Stimulated activated CD4-positive, alpha-beta T cell treated with anti-CD3 and anti-CD28 coated beads, Interleukin-12 subunit alpha, Interleukin-12 subunit beta, amount 100 ng/mL, for 4 hours (primary cell): ENCODE data around the gene KRTDAP.

Experiments used
- DNase-seq: peaks from one replicate; pipeline ENCODE4 v3.0.0-alpha.2; 2020

KRTDAP gene, protein sequence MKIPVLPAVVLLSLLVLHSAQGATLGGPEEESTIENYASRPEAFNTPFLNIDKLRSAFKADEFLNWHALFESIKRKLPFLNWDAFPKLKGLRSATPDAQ

DNA sequence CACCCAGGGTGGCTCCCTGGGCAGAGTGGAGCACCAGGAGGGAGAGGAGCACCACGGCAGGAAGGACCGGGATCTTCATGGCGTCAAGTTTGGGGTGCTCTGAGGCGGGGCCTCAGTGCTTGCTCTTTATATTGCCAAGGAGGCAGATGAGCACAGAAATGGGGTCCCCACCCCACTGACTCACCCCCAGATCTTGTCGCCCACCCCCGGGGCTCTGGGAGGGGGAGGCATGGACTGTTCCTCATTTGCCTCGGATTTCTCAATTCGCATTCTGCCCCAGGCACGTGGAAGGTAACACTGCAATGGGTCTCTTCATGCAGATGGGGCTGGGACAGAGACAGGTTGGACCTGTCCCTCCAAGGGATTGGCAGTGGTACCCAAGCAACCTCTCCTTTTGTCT is at the start of gene KRTDAP:
Gene KRTDAP (minus strand): TSS at position 101 of the 400 bp plus-strand sequence. CDS start 22 bp downstream, at position 79.
- DNase-seq, result no peak

DNA sequence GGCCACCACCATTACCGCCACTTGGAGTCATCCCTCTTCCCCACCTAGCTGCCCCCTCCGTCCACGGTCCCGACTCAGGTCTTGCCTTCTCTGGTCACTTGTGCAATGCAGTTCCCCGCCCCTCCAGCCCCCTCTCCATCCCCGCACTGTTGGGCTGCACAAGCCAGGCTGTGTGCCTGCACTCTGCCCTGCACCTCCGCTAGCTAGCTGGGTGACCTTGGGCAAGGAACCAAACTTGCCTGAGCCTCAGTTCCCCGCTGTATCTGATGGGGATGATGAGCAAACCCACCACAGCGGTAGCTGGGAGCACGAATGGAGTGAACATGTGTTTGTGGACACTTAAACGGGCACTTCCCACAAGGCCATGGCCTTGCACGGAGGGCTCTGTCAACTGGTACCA is 49.6 kb upstream of the KRTDAP start:
- DNase-seq, result no peak

DNA sequence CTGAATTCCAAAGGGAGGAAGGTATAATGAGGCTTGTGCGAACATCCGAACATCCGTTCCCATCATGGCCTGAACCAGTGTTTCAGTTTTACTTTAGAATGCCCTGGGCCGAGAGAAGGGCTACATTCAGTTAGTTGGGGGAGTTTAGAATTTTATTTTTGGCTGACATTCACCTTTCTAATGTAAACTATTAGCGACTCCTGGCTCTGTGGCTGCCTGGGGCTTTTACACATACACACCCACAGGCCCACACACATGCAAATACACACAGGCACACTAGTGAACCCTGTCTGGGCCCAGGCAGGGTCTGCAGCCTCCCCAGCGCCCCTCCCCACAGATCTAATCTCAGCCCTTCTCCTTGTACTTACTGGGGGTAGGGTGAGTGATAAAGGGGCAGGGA is 49.0 kb upstream of the KRTDAP start:
- no peak for DNase-seq

DNA sequence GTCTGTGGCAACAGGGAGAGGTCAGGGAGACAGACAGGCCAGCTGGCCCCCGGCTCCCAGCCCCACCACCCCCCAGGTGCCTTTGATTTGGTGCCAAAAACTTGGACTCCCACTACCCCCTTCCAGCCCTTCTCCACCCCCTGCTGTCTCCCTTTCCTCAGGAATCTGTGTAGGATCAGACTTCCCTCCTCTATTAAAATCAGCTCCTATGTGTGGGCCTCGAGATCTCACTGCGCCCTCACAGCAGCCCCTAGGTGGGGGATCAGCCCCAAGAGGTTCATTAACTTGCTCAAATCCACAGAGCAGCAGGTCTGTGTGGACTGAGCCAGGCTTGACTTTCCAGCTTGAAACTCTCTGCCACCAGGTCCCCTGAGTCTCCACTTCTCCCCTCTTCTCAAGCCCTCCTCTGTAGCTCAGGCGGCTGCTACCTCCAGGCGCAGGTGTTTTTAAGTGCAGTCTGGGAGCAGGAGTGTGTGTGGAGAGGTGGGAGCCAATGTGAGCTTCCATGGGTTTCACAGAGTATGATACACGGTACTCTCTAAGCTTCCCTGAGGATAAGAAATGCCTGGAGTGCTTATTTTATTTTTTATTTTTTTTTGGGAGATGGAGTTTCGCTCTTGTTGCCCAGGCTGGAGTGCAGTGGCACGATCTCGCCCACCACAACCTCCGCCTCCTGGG is 44.7 kb upstream of the KRTDAP start:
- DNase-seq, result no peak

DNA sequence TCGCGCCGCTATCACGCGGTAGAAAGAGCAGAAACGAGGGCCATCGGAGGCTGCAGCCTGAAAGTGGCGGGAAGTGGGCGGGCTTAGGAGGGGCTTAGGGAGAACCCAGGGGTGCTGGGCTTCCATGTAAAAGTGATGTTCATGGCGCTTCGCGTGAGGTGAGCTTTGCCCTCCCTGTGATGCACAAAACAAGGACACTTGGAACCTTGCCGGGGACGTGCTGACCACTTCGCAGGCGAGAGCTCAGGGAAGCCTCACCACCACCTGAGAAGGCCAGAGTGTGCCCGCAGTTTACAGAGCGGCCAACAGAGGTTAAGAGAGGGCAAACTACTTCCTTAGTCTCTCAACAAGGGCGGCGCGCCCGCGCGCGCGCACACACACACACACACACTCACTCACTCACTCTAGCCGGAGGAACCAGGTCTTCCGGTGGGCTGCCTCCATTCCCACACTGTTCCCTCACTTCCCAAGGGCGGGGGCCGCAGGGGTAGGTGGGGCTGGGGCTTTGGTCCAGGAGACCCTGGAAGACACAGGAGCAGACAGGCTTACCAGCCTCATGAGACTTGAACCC is 43.6 kb upstream of the KRTDAP start:
- no peak for DNase-seq

DNA sequence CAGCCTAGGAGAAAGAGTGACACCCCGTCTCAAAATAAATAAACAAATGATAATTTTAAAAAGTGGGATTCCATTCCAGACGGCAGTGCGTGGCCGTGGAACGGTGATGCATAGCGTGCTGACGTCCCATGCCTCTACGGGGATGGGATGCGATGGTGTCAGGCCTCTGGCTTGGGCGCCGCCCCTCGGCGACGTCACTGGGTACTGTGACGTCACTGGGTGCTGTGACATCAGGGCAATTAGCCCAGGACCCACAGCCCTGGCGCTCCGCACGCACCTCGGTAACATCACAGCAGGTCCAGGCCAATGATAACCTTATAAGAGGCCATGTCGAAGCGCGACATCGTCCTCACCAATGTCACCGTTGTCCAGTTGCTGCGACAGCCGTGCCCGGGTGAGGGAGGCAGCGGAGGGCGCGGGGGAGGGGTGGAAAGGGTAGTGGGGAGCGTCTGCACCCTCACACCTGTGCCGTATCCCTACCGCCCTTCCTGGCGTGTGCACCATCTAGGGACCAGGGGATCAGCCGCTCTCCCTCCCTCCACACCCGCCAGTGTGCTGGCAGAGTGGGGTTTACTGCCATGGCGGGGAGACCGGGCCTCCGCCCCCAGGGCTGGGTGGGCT is 43.0 kb upstream of the KRTDAP start, which contains the start of gene GAPDHS:
Gene GAPDHS (plus strand): TSS at position 256 of the 621 bp plus-strand sequence. CDS start 72 bp downstream, at position 328.
- no peak for DNase-seq

DNA sequence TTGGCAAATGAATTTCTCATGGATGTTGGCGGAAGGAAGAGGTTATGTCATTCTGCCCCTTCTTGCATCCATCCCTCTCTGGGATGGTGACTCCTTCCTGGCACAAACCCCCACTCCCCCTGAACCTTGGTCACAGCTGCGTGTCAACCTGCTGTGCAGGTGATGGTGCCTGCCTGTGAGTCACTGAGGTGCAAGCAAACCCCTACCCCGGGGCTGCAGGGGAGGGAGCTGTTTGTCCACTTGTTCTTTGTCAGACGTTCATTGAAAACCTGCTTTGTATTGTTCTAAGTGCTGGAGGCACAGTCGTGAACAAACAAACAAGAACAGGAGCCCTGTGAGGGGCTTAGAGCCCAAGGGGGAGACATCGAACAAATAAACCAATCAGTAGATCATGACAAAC is 41.0 kb upstream of the KRTDAP start:
- no peak for DNase-seq

DNA sequence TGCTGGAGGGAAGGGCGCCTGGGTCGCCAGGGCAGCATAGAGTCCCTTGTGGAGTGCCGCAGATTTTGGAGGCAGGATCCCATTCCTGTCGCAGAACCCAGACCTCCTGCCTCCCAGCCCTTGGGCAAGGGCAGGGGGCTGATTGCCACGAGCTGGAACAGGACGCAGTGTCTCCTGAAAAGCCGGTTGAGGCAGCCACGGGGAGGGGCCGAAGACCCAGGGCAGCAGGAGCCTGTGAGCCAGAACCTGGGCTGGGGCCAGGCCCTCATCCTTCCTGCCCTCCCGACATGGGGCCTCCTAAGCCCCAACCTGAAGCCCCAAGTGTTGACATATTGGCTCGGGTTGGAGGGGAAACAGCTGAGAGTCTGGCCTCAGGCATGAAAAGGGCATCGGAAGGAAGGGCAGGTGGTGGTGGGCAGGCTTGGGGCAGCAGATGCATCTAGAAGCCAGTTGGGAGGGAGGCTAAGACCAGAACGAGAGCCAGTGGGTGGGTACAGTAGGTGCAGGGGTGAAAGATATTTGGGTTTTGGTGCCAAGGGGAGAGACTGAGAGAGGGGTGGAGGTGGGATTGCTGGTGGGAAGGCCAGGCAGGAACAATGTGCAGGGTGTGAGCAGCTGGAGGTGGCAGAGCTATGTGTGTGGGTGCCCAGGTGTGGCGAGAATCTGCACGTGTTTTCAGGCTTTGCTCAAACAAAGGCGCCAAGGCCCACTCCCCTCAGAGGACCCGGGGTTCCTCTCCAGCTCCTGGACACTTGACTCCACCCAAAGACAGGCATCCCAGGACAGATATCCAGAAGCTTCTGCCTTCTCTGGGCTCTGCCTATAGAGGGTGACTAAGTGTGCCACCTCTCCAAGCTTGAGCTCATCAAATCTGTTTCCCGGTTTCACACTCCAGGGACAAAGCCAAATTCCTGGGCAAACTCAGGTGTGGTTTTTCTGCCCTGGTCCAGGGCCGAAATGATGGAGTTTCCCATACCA is 39.3 kb upstream of the KRTDAP start:
- no peak for DNase-seq

DNA sequence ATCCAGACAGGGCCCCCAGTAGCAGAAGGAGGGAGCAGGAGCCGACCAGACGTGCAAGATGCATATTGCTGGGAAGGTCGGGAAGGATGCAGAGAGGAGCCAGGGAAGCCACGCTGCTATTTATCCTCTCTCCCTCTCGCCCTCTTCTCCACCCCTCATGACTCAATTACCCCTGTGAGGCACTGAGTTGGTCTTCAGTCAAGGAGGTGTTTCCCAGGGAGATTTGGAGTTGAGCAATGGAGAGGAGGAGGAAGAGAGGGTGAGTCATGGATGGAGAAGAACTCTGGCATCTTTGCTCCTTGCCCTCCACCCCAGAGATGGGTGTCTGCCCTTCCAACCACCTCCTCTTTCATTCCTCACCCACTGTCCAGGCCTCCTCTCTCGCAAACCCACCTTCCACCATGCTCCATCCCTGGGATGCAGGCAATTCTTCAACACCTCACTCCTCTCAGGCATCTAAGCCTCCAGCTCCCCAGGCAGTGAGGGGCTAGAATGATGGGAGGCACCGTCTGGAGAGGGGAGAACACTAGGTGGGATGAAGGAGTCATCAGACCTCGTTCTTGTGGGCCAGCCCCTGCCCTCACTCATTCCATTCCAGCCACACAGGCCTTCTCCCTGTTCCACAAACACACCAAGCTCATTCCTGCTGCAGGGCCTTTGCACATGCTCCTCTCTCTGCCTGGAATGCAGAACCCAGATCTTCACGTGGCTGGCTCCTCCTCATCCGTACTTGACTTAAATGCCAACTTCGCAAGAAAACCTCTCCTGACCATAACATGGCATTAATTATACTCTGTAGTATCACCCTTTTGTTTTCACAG is 38.2 kb upstream of the KRTDAP start, which contains the start of gene SBSN:
Gene SBSN (minus strand): TSS at position 94 of the 821 bp plus-strand sequence. CDS start 30 bp downstream, at position 64.
- no peak for DNase-seq

DNA sequence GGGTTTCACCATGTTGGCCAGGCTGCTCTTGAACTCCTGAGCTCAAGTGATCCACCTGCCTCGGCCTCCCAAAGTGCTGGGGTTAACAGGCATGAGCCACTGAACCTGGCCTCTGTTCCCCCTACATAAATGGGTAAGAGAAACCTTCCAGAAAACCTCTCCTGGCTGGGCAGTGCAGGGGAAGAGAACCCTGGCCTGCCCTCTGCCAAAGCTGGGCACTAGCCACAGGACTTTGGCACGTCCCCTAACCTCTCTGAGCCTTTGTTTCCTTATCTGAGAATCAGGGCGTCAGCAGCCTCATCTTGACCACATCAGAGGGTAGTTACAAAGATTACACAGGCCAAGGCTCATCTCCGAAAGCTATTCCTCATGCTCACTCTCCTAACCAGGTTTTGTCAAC is 35.6 kb upstream of the KRTDAP start:
- DNase-seq, result no peak

DNA sequence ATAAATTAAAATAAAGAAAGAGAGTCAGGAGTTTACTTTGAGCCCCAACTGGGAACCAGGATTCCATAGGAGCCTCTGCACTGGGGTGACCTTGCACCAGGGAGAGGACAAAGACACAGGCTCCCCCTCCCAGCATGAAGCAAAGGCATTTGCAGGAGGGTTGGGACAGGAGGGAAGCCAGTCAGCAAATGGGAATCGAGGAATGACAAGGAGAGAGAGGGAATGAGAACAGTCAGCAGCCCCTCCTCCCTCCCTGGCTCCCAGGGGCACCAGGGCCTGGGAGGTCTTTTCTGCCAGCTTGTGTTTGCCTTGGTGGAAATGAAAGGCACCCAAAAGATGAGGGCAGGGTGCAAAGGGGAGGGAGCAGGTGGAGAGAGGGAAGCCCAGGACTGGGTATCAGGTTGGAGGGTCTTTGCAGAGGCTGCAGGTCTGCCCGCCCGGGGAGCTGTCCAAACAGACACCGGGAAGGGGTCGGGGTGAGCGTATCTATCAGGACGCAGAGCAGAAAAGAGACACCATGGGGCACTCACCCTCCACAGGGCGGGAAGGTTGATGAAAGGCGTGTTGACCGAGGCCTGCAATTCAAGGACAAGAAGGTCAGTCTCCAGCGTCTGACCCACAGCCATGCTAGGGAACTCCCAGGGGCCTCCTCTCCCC is 34.0 kb upstream of the KRTDAP start:
- no peak for DNase-seq

DNA sequence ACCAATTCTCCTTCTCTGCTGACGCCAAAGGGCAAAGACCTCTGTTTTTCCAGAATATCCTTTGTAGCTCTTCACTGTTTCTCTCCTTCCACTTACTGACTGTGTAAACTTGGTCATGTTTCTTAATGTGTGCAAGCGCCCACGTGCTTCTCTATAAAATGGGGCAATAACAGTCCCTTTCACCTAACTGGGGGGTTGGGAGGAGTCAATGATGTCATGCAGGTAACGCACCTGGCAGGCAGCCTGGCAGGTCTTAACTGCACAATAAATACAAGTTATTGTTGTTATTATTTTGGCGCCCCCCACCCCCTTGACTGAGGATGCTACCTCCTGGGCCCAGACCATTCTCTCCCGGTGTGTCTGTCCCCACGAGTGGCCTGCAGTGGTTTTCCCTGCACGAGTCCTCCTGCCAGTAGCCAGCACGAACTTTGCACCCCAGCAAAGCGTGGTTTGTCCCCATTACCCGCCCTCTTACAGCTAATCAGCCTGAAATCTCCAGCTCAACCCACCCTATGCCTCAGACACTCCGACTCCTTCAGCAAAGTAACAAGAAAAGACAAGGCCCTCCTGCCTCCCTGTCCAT is 32.6 kb upstream of the KRTDAP start:
- no peak for DNase-seq

DNA sequence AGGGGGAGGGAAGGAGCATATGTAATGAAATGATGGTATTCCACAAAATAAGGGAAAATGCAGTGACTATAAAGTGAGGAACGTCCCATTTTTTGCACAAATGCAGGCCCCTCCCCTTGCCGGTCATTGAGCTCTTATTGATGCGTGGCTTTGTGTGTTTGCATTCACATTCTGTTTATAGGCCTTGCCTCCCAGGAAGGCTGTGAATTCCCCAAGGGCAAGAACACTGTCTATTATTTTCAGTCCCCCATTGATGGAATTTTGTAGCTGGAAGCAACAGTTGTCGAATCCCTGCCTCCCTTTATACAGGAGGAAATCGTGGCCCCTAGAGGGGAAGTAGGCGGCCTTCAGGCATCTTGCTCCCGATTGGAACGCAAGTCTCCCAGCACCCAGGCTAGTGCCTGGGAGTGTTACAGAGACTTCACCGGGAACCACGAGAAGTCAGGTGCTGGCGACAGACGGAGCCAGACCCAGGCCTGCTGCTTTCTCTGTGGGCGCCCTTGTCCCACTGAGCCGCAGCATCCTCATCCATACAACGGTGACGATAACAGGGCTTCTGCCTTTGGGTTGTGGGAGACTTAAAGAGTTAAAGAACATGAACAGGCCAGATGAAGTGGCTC is 31.0 kb upstream of the KRTDAP start:
- DNase-seq, result no peak

DNA sequence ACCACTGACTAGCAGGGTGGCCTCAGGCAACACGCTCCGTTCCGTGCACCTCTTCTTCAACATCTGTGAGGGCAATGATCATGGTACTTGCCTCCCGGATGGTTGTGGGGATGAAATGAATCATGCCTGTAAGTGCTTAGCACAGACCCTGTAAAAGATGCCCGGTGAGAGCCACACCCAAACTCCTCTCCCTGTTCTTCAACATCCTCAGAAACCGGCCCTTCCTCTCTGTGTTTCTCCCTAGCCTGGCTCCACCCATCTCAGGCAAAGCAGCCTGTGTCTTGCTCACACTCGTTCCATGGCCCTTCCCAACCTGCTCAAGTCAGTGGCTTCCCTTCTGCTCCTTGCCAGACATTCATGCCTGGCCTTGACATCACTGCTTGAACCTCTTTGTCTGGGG is 29.0 kb upstream of the KRTDAP start:
- no peak for DNase-seq

DNA sequence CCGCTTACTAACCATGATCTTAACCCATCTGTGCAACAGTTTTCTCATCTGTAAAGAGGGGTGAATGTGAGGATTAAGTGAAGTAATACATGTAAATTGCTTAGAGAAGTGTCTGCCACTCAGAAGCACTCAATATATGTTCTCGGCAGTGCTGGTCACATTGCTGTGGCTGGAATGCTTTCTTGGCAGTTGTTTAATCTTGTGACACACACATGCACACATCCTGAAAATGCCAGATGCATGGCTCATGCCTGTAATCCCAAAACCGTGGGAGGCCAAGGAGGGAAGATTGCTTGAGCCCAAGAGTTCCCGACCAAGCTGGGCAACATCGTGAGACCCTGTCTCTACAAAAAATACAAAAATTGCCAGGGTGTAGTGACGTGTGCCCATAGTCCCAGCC is 28.0 kb upstream of the KRTDAP start:
- DNase-seq, result no peak

DNA sequence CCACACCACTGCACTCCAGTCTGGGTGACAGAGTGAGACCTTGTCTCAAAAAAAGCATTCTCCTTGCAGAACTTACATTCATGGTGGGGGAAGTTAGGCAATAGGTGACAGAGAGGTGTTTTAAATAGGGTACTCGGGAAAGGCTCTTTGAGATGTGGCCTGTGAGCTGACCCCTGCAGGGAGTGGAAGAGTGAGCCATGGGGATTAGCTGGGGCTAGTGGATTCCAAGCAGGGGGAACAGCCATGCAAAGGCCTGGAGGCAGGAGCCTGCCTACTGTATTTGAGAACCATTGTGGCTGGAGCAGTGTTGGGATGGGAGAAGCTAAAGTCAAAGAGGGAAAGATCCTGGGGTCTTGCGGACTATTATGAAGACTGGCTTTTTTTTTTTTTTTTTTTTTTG is 27.1 kb upstream of the KRTDAP start:
- no peak for DNase-seq

DNA sequence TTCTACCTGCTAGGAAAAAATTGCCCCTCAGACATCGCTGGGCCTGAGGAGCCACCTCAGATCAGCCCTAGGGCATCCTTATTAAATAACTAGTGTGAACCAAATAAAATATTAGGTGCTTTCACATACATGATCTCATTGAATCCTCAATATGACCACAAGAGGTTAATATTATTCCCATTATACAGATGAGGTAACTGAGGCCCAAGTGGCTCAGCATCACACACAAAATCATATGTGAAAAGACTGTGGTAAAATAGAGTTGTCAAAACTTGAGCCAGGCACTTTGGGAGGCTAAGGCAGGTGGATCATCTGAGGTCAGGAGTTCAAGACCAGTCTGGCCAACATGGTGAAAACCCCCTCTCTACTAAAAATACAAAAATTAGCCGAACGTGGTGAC is 26.0 kb upstream of the KRTDAP start:
- no peak for DNase-seq

DNA sequence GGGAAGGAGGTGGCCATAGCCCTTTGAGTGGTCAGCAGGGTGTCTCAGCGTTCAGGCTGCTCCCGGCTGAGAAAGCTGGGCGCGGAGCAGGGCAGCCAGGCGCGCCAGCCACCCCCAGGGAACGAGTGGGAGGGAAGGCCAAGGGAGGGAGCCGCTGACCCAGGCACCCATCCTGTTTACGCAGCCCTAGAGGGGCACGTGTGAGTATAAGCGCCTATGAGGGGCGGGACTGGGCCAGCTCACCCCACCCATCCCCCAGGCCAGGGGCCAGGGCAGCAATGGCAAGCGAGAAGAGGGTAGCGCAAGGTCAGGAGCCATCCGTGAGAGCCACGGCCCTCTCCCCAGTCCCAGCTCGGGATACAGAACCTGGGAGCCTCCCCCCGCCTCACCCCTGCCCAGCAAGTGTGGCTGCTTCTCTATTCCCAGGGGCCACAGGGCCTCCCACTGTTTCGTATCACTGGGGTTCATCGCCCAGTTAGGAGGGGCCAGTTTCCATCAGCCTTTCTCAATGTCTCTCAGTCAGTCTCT is 24.1 kb upstream of the KRTDAP start:
- no peak for DNase-seq

DNA sequence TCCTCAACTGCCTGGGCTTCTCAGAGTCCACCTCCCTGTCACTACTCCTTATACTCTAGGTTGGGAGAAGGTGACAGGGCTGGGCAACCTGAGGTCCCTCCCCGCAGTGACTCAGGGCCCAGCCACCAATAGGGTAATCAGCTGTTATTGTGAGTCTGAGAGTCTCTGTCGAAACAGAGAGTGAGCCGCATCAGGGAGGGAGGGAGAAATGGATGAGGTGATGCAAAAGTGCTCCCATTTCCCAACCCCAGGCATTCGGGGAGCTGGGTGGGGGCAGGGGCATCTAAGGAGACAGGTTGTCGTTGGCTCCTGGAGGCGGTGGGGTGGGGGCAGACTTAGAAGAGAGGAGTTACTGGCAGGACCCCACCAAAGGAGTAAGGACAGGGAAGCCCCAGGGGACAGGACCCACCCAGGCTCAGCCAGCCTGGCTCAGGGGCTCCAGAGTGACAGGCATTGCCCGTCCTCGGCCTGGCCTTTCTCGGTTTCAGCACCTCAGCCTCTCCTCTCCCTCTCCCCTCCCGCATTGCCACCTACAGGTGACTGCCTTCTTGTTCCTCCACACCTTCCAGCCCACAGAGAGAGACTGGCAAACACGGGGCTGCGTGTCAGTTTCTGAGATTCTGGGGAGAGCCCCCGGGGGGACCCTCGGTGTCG is 23.5 kb upstream of the KRTDAP start, which contains the start of gene DMKN:
Gene DMKN (minus strand): TSS at position 22 of the 654 bp plus-strand sequence. CDS start 174 bp downstream, outside the sequence.
- no peak for DNase-seq
